Fibroblast of the aortic adventitia (primary cell): ENCODE results near the gene EI24. TPM values are rescaled to one million over a fixed set of nuclear protein-coding genes. Genes with fewer than 3 reads are reported as not detected.

ENCODE experiments used
- DNase-seq: peaks from one replicate; pipeline ENCODE4 v3.0.0-alpha.2; 2010; ENCODE audit warnings: low read depth
- H3K4me3 ChIP-seq: 2 replicates; pipeline ENCODE4 v1.5.1; 2011; ENCODE audit warnings: low read depth, mild to moderate bottlenecking, control low read depth, low read length, moderate library complexity
- CTCF ChIP-seq: IDR thresholded peaks from 2 replicates; pipeline ENCODE4 v1.5.1; 2011; ENCODE audit warnings: mild to moderate bottlenecking, low read length, control low read depth, inconsistent platforms; ENCODE audit not compliant: insufficient read depth
- total RNA-seq: library from RNA; depleted of rRNA; stranded (reverse); fragments of >200 nt; gene quantifications from 2 replicates; pipeline ENCODE4 v1.2.3, GENCODE V29; 2012; ENCODE audit warnings: low replicate concordance

EI24 gene
- total RNA-seq, 1 donor = 94.5 TPM

DNA sequence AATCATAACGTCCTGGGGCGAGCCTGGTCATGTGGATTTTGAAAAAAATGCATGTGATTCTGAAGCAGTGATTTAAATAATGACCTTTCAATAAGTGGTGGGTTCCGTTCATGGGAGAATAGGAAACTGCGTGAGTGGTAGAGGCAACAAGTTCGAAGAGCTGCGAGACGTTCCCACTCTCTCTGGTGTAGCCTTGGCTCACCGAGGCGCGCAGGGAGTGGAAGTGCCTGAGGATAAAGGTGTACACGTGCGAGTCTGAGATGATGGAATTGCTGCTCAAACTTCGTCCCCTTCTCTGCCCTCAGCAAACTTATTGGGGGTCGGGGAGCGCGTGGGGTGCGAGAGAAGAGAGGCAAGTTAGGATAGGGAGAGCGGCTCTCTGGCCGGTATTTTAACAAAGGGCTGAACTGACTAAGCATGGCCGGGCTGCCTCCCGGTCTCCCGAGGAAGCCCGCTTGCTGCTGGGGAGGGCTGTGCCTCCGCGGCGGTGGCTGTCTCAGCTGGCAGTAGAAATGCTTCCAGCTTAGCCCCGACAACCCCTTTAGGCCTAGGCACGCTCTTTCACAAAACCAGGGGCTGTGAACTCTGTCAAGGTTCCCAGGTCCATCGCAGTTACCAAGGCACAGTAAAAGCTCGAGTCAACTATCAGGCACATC is 22.5 kb downstream of the EI24 start:
- DNase-seq = peak; percentile 50
- H3K4me3 ChIP-seq = peak overlapping the region; percentile 88
- no peak for TF ChIP-seq CTCF

GRCh38 chr11:125592305-125593113 is 23.2 kb downstream of the EI24 start, which contains the start of gene STT3A:
Gene STT3A (plus strand): TSS chr11:125592852. CDS start chr11:125595916, 3,064 bp downstream.
- no peak for TF ChIP-seq CTCF
- peak; percentile 100 for DNase-seq
- H3K4me3 ChIP-seq = peak within 1 kb of the TSS; percentile 98

DNA sequence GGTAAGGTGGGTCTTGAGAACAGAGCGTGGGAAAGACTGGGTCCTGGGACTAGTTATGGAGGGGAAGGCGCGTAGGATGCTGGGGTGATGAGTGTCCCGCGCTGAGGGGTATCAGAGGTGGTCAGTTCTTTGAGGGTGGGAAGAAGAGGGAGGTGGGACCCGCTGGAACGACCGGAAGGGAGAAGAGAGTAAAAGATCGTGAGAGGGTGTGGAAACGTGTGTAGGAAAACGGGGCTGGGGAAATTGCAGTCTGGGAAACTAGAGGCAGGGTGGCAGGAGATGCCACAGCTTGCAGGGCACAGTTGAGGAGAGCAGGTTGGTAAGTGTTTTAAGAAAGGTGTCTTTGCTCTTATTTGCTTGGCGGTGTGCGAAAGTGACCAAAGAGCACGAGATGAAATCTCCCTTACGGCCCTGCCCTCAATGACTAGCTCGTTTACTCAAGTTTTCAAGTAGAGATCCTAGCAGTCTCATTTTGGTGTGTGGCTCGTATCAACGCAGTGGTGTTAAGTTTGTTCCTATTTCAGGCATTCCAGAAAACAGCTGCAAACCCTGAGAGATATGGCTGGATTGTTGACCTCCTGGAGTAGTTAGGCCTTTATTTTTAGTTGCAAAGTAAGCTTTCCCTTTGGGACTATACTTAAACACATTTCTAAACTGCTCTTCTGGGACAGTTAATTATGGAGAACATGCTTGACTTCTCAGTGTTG is 24.0 kb downstream of the EI24 start:
- no peak for TF ChIP-seq CTCF
- peak overlapping the region; percentile 98 for H3K4me3 ChIP-seq
- peak; percentile 52 for DNase-seq

- no peak for DNase-seq
- TF ChIP-seq CTCF = no peak
- no peak overlapping the region for H3K4me3 ChIP-seq
Observed at GRCh38 chr11:125594958-125595357, 25.7 kb downstream of the EI24 start.

DNA sequence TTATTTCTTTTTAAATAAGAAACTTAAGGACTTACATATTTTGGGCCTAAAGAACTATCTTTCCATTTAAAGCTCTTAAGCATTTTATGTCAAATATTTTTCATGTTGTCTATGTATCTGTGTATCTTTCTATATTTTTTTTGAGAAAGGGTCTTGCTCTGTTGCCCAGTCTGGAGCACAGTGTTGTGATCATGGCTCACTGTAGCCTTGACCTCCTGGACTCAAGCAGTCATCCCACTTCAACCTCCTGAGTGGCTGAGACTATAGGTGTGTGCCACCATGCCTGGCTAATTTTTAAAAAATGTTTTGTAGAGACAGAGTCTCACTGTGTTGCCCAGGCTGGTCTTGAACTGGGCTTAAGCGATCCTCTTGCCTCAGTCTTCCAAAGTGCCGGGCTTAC is 31.4 kb downstream of the EI24 start:
- no peak for TF ChIP-seq CTCF
- no peak for DNase-seq
- no peak overlapping the region for H3K4me3 ChIP-seq

DNA sequence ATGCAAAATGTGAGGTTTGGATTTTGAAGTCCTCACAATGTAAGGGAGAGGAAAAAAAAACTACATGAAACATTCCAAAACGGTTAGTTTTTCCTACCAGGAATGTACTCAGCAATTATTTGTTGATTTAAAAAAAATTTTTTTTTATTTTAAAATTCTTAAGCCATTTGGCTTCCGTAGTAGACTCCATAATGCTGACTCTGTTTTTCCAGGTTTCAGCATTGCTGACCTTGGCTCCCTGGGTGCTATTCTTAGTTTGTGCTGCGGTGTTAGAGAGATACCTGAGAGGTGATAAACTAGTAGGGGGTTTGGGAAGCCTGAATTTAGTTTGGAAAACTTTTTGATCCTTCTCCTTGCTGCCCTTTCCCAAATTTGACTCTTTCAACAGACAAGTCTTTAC is 33.9 kb downstream of the EI24 start:
- DNase-seq = no peak
- no peak overlapping the region for H3K4me3 ChIP-seq
- TF ChIP-seq CTCF = no peak
